Testis (tissue), 2 donors: ENCODE measurements around the gene TATDN2.

Experiments used
- POLR2A ChIP-seq: fragments of 450-650 bp; IDR thresholded peaks from one replicate; pipeline ENCODE4 v1.6.1; 2017; ENCODE audit warnings: antibody characterized with exemption, mild to moderate bottlenecking, moderate library complexity
- TF ChIP-seq, protein P1 (sequence below), 3 experiments: fragments of 450-650 bp in 2 of 3; fragments of 200-600 bp in 1 of 3; sonication (generic) in 1 of 3; IDR thresholded peaks; one replicate each; pipeline ENCODE4 v1.5.1; 2016 to 2019; ENCODE audit warnings: antibody characterized with exemption in 3 of 3, mild to moderate bottlenecking in 2 of 3, moderate library complexity in 1 of 3

DNA sequence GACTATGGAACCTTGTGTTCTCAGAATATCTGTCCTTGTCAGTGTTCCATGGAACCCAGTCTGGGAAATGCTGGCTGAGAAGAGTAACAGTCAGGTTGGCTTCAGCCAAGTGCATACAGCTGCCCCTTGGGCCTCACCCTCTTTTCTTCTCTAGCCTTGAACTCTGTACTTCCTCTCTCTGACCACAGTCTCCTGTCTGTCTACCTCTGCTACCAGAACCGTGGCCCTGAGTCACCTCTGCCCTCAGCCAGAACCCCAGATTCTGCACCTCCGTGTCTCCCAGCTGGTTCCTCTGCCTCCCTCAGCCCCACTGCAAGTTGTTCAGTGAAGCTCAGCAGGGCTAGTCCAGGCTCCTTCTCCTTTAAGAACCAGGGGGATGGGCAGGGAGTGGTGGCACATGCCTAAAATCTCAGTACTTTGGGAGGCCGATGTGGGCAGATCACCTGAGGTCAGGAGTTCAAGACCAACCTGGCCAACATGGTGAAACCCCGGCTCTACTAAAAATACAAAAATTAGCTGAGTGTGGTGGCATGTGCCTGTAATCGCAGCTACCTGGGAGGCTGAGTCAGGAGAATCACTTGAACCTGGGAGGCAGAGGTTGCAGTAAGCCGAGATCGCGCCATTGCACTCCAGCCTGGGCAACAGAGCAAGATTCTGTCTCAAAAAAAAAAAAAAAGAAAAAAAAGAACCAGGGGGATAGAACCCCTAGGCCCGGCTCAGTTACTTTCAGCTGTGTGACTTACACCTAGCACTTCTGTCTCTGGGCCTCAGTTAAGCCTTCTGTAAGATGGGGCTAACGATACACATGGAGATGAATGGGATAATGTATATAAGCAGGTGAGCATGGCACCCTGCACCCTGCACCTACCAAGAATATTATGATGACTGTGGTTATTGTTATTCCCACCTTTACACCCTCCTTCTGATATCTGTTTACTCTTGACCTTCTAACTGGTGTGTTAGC, 24.3 kb upstream of the TATDN2 start:
- TF ChIP-seq, protein P1, sequence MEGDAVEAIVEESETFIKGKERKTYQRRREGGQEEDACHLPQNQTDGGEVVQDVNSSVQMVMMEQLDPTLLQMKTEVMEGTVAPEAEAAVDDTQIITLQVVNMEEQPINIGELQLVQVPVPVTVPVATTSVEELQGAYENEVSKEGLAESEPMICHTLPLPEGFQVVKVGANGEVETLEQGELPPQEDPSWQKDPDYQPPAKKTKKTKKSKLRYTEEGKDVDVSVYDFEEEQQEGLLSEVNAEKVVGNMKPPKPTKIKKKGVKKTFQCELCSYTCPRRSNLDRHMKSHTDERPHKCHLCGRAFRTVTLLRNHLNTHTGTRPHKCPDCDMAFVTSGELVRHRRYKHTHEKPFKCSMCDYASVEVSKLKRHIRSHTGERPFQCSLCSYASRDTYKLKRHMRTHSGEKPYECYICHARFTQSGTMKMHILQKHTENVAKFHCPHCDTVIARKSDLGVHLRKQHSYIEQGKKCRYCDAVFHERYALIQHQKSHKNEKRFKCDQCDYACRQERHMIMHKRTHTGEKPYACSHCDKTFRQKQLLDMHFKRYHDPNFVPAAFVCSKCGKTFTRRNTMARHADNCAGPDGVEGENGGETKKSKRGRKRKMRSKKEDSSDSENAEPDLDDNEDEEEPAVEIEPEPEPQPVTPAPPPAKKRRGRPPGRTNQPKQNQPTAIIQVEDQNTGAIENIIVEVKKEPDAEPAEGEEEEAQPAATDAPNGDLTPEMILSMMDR (IDR thresholded peaks at IDR 0.05): no peak
- no peak for TF ChIP-seq POLR2A
